ENCODE measurements around the gene NALF2. TPM values are rescaled to one million over a fixed set of nuclear protein-coding genes. Genes with fewer than 3 reads are reported as not detected.

The NALF2 gene
- 0.40 TPM for polyA plus RNA-seq (ENCODE audit: insufficient read length)

GRCh38 chrX:69503782-69504625 lies at the start of gene NALF2:
Gene NALF2 (plus strand): TSS chrX:69504326. CDS start chrX:69505283, 957 bp downstream.
- peak; percentile 75 for DNase-seq

- no peak for DNase-seq
Observed at GRCh38 chrX:69457756-69458155, 46.4 kb upstream of the NALF2 start.

- DNase-seq: no peak
Observed at GRCh38 chrX:69466546-69466945, 37.6 kb upstream of the NALF2 start.

- DNase-seq: no peak
Observed at GRCh38 chrX:69469975-69470374, 34.2 kb upstream of the NALF2 start.

- no peak for DNase-seq
Observed at GRCh38 chrX:69489625-69490024, 14.5 kb upstream of the NALF2 start.

- no peak for DNase-seq
Observed at GRCh38 chrX:69493193-69493592, 10.9 kb upstream of the NALF2 start.

GRCh38 chrX:69493766-69494165 lies 10.4 kb upstream of the NALF2 start:
- DNase-seq: no peak

- DNase-seq: no peak
Observed at GRCh38 chrX:69496183-69496582, 7.9 kb upstream of the NALF2 start.

GRCh38 chrX:69501429-69501828 lies 2.7 kb upstream of the NALF2 start:
- no peak for DNase-seq

- DNase-seq: no peak
Observed at GRCh38 chrX:69503228-69503781, 821 bp upstream of the NALF2 start.

GRCh38 chrX:69504626-69505612 lies 793 bp downstream of the NALF2 start:
- no peak for DNase-seq

- no peak for DNase-seq
Observed at GRCh38 chrX:69505772-69506616, 1.9 kb downstream of the NALF2 start.

GRCh38 chrX:69506617-69507499 lies 2.7 kb downstream of the NALF2 start:
- no peak for DNase-seq

GRCh38 chrX:69507500-69507789 lies 3.3 kb downstream of the NALF2 start:
- no peak for DNase-seq

- no peak for DNase-seq
Observed at GRCh38 chrX:69508610-69509009, 4.5 kb downstream of the NALF2 start.

- no peak for DNase-seq
Observed at GRCh38 chrX:69510137-69510715, 6.1 kb downstream of the NALF2 start.

- DNase-seq: no peak
Observed at GRCh38 chrX:69510914-69511513, 6.9 kb downstream of the NALF2 start.

GRCh38 chrX:69522052-69522451 lies 17.9 kb downstream of the NALF2 start:
- DNase-seq: no peak

- no peak for DNase-seq
Observed at GRCh38 chrX:69523314-69523713, 19.2 kb downstream of the NALF2 start.

GRCh38 chrX:69524781-69525363 lies 20.7 kb downstream of the NALF2 start:
- DNase-seq: no peak

Data from hindlimb muscle (tissue), 1 donor.